ENCODE results near the gene CDK5RAP3.

DNA sequence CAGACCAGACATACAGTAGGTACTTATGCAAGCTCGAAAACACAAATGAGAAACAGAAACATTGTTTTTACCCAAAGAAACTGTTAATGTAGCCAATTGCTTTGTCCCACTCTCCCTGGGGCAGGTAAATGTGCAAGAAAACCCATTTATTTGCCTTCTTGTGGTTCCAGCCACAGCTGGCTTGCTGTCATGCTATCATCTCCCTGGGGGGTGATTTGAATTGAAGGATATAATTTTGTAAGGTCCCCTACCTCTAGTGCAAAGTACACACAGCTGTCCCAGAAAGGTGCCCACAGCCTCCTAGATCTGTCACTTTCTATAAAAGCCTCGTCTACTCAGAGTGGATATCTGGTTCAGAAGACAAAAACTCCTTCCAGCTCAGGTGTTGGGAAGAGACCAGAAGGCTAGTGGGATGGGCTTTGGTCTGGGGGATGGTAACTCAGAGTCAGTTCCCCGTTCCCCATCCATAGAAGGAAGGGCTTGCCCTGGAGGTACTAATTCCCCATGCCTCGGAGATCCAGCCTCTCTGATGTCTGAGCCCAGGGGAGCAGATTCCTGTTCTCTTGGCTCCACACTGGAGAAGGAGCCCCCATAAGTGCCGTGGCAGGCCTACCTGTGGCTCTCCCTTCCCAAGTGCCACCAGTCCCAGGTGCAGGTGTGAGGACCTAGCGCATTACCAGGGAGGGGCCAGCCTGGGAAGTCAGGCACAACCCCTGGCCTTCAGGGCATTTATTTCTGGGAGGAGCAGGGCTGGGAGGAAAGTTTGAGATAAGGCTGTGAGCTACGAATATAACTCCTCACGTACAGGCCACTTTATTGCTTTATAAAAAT lies 10.9 kb upstream of the CDK5RAP3 start:
- no peak for TF ChIP-seq CEBPB (IDR thresholded peaks at IDR 0.05)
- TF ChIP-seq EP300 (IDR thresholded peaks at IDR 0.05; ENCODE audit: borderline replicate concordance): no peak
- TF ChIP-seq REST (IDR thresholded peaks at IDR 0.05; ENCODE audit: low read depth): no peak
- no peak for TF ChIP-seq EGR1 (IDR thresholded peaks at IDR 0.05)
- TF ChIP-seq TAF1 (IDR thresholded peaks at IDR 0.05; ENCODE audit: low read depth): no peak
- TF ChIP-seq, protein P1, sequence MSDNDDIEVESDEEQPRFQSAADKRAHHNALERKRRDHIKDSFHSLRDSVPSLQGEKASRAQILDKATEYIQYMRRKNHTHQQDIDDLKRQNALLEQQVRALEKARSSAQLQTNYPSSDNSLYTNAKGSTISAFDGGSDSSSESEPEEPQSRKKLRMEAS (IDR thresholded peaks at IDR 0.05): no peak
- no peak for TF ChIP-seq TCF12 (IDR thresholded peaks at IDR 0.05; ENCODE audit: low read depth)
- no peak for TF ChIP-seq CREB1 (IDR thresholded peaks at IDR 0.05; ENCODE audit: low read depth)
- TF ChIP-seq YY1 (IDR thresholded peaks at IDR 0.05; ENCODE audit: low read depth): no peak
- no peak for TF ChIP-seq ZBTB7A (IDR thresholded peaks at IDR 0.05; ENCODE audit: low read depth)
- no peak for TF ChIP-seq RAD21 (IDR thresholded peaks at IDR 0.05; ENCODE audit: low read depth)
